SJCRH30 (cell line): ENCODE data around the gene IGSF10. TPM values are rescaled to one million over a fixed set of nuclear protein-coding genes. Genes with fewer than 3 reads are reported as not detected.

Source experiments
- DNase-seq, 2 experiments: peaks; one replicate each; pipeline ENCODE4 v3.0.0-alpha.2; 2015 to 2020
- H3K27ac ChIP-seq: fragments of 250-450 bp; sonication (Bioruptor Pico); 2 replicates; pipeline ENCODE4 v1.5.1; 2020; ENCODE audit warnings: mild to moderate bottlenecking, moderate library complexity
- H3K27me3 ChIP-seq: fragments of 250-450 bp; sonication (Bioruptor Pico); 2 replicates; pipeline ENCODE4 v1.5.1; 2020; ENCODE audit warnings: mild to moderate bottlenecking, moderate library complexity
- H3K36me3 ChIP-seq: fragments of 250-450 bp; sonication (Bioruptor Pico); 2 replicates; pipeline ENCODE4 v1.5.1; 2020; ENCODE audit warnings: mild to moderate bottlenecking, moderate library complexity
- H3K4me1 ChIP-seq: fragments of 250-450 bp; sonication (Bioruptor Pico); 2 replicates; pipeline ENCODE4 v1.5.1; 2020; ENCODE audit warnings: mild to moderate bottlenecking, moderate library complexity
- H3K4me3 ChIP-seq: fragments of 250-450 bp; sonication (Bioruptor Pico); 2 replicates; pipeline ENCODE4 v1.5.1; 2020; ENCODE audit warnings: mild to moderate bottlenecking, moderate library complexity
- H3K9me3 ChIP-seq: fragments of 250-450 bp; sonication (Bioruptor Pico); replicated peaks from 2 replicates; pipeline ENCODE4 v1.5.1; 2020; ENCODE audit warnings: mild to moderate bottlenecking, moderate library complexity
- total RNA-seq: library from RNA; depleted of rRNA; stranded (reverse); fragments of >200 nt; shearing (Covaris generic); gene quantifications from 2 replicates; pipeline ENCODE4 v1.2.3, GENCODE V29; 2014

Gene IGSF10
- total RNA-seq, 1 experiment from 2014 or later: not detected

DNA sequence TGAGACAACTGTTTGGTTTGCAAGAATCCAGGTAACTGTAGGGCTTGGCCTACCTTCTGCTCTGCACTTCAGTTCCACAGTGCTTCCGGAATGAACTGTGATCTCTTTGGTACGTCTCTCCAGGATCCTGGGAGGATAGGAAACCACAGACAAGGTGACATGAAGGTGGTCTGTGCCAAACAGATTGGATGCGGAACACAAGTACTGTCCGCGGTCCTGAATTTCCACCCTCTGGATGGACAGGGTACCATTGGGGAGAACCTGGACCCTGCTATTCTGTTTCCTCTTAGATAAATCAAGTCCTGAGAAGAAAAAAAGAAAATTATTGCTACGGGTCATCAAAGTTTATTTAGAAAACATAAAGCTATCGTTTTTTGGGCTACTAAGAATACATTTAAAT lies 17.3 kb downstream of the IGSF10 start:
- no peaks in the 10 kb centered on the region; the same call in 1 of the 2 replicates for H3K4me1 ChIP-seq
- H3K36me3 ChIP-seq: no peaks in the 10 kb centered on the region
- H3K27ac ChIP-seq: no peak overlapping the region
- H3K9me3 ChIP-seq: no peaks in the 10 kb centered on the region
- H3K27me3 ChIP-seq: no peaks in the 10 kb centered on the region
- H3K4me3 ChIP-seq: no peak overlapping the region
- peak; percentile 26 to 48 for DNase-seq

DNA sequence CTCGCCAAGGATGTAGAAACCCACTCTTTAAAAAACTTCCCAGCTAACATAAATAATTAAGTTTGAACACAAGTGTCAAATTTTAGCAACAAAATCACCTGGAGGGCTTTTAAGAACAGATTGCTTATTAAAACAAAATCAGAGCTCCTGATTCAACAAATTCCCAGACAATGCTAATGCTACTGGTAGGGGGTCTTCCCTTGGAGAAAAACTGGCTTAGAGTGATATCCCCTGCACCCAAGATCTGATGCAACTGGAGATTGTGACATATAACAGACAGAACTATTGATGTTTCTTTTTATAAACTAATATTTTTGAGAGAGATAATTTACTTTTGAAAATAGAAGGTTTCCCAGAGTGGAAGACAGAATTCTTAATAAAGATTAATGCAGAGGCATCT lies 19.9 kb downstream of the IGSF10 start:
- Histone ChIP-seq H3K4me1 (peaks cover 9% of the 10 kb centered on the region), H3K27ac (no peak overlapping the region), H3K36me3 (no peaks in the 10 kb centered on the region), H3K27me3 (no peaks in the 10 kb centered on the region), H3K4me3 (no peak overlapping the region), H3K9me3 (no peaks in the 10 kb centered on the region)
- DNase-seq: no peak

DNA sequence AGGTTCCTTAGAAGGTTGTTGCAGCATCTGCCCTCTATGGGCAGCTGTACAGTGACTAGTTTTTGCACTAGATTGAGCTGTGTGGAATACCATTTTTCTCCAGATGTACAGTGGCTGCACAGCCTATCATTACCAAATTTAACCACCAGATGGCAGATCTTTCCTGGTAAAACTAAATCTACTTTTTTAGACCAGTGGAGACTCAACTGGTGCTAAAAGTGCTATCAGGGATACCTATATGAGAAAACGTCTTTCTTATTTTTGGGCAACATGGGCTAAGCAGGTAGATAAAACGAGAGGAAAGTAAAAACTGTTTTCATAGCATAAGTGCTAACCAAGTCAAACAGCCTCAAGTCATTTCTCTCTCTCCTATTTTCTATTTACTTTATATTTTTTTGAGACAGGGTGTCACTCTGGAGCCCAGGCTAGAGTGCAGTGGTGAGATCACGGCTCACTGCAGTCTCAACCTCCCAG lies 21.2 kb downstream of the IGSF10 start:
- no peak overlapping the region for H3K27ac ChIP-seq
- peak in 1 of 2 experiments; percentile 57 for DNase-seq
- no peaks in the 10 kb centered on the region for H3K9me3 ChIP-seq
- H3K36me3 ChIP-seq: no peaks in the 10 kb centered on the region
- H3K4me3 ChIP-seq: no peak overlapping the region
- no peaks in the 10 kb centered on the region for H3K27me3 ChIP-seq
- H3K4me1 ChIP-seq: peaks cover 9% of the 10 kb centered on the region

GRCh38 chr3:151437906-151438305 lies 23.0 kb downstream of the IGSF10 start:
- Histone ChIP-seq H3K27me3 (no peaks in the 10 kb centered on the region), H3K27ac (no peak overlapping the region), H3K9me3 (no peaks in the 10 kb centered on the region), H3K4me1 (peaks cover 9% of the 10 kb centered on the region), H3K36me3 (no peaks in the 10 kb centered on the region), H3K4me3 (no peak overlapping the region)
- DNase-seq: peak; percentile 11 to 44

GRCh38 chr3:151436675-151437446 lies 24.0 kb downstream of the IGSF10 start:
- Histone ChIP-seq H3K4me3 (no peak overlapping the region), H3K9me3 (no peaks in the 10 kb centered on the region), H3K27me3 (no peaks in the 10 kb centered on the region), H3K27ac (no peak overlapping the region), H3K4me1 (peaks cover 9% of the 10 kb centered on the region), H3K36me3 (no peaks in the 10 kb centered on the region)
- no peak for DNase-seq

DNA sequence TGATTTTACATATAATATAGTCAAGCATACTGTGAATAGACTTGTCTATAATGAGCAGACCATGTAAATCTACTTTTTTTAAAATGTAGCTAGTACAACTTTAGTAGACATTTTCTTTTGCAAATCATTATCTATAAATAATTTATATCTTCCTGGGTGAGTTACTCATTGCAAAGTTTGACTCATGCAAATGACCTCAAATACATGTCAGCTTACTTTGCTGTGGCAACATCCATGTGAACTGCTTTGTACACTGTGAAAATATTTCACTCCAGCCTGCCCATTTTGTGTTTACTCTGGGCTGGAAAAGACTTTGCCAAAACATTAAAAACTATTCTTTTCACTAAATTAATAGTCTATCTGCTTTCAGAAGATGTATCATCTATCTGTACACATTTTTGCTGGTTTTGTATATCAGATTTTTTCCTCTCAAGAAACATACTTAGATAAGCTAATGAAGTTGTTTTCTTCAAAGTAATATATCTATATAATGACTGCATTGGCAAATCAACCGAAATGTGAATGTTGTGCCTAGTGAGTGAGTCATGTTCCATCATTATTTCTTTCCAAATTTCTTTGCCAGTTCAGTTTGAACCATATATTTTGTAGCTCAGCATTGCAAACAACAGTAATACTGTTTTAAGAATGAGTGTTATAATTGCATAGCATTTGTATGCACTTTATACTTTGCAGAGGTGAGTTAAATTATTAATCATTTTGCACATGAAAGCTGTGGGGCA lies 26.5 kb downstream of the IGSF10 start:
- Histone ChIP-seq H3K9me3 (no peaks in the 10 kb centered on the region), H3K4me3 (no peak overlapping the region), H3K27me3 (no peaks in the 10 kb centered on the region), H3K4me1 (peaks cover 9% of the 10 kb centered on the region), H3K36me3 (no peaks in the 10 kb centered on the region), H3K27ac (no peak overlapping the region)
- no peak for DNase-seq

DNA sequence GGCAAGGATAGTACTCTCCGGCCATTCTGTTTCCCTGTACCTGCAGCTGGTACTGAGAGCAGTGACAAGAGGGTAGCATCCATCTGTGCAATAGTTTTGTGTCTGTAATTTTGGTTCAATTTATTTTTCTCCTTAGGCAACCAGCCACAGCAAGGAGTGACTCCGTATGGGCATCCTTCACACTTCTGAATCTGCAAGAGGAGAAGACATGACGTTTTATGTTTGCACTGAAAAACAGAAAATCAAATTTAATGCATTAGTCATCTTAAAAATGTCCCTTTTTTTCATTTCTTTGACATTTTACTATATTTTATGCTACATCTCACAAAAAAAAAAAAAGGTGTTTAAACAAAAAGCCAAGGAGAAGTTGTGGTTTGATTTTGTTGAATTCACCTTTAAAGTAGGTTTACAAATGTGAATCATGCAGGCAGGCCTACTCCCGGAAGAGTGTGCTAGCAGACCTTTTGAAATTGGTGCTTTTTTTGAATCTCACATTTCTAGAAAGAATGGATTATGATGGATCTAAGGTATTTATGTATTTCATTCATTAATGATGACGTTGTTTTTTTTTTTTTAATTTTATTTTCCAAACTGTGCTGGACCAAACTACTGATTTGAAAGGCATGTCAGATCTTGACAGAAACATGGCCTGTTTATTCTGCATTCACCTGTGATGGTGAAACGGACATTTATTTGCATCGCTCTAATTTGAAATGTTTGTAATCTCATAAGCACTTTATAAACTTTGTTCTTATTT lies 28.1 kb downstream of the IGSF10 start:
- DNase-seq: no peak
- Histone ChIP-seq H3K4me3 (no peak overlapping the region), H3K36me3 (no peaks in the 10 kb centered on the region), H3K9me3 (no peaks in the 10 kb centered on the region), H3K27me3 (no peaks in the 10 kb centered on the region), H3K27ac (no peak overlapping the region), H3K4me1 (peaks cover 3% of the 10 kb centered on the region)

GRCh38 chr3:151431940-151432339 lies 28.9 kb downstream of the IGSF10 start:
- H3K27ac ChIP-seq: no peak overlapping the region
- no peaks in the 10 kb centered on the region for H3K9me3 ChIP-seq
- no peaks in the 10 kb centered on the region for H3K36me3 ChIP-seq
- no peak overlapping the region for H3K4me3 ChIP-seq
- no peaks in the 10 kb centered on the region for H3K27me3 ChIP-seq
- DNase-seq: no peak
- no peaks in the 10 kb centered on the region for H3K4me1 ChIP-seq

DNA sequence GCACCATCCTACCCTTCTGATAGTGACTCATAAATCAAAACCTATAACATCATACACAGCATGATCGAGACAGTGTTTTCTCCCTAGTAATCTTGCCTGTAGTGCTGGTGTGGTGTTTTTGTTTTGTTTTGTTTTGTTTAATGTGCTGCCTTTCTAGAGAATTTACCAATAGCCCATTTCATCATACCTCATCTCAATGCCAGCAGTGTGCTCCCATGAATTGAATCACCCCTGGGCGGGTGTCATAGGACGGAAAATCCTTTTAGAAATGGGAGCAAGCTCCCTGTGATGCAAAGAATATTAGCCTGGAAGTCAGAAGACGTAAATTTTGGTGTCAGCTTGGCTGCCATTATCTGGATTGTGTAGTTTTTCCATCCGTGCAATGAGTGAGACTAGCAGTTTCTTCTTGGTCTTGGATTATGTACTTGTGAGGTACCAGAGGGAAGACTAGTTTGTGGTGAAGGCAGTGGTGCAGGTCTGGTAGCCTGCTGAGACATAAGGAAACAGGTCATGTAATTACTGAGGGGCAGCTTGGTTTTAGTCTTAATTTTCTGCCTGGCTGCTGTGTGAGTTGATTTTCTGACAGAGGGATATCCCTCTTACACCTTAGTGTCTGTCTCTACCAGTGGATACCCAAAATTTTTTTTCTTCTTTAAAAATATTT lies 29.9 kb downstream of the IGSF10 start:
- DNase-seq: no peak
- Histone ChIP-seq H3K36me3 (no peaks in the 10 kb centered on the region), H3K4me1 (no peaks in the 10 kb centered on the region), H3K27me3 (no peaks in the 10 kb centered on the region), H3K9me3 (no peaks in the 10 kb centered on the region), H3K27ac (no peak overlapping the region), H3K4me3 (no peak overlapping the region)

- H3K4me1 ChIP-seq: no peaks in the 10 kb centered on the region
- no peaks in the 10 kb centered on the region for H3K27me3 ChIP-seq
- no peaks in the 10 kb centered on the region for H3K9me3 ChIP-seq
- H3K4me3 ChIP-seq: no peak overlapping the region
- H3K27ac ChIP-seq: no peak overlapping the region
- no peak for DNase-seq
- no peaks in the 10 kb centered on the region for H3K36me3 ChIP-seq
These were observed 32.5 kb downstream of the IGSF10 start for GRCh38 chr3:151428386-151428785.

- Histone ChIP-seq H3K4me3 (no peak overlapping the region), H3K9me3 (no peaks in the 10 kb centered on the region), H3K27me3 (no peaks in the 10 kb centered on the region), H3K4me1 (no peaks in the 10 kb centered on the region), H3K27ac (no peak overlapping the region), H3K36me3 (no peaks in the 10 kb centered on the region)
- no peak for DNase-seq
These were observed 34.6 kb downstream of the IGSF10 start for GRCh38 chr3:151426341-151426657.

DNA sequence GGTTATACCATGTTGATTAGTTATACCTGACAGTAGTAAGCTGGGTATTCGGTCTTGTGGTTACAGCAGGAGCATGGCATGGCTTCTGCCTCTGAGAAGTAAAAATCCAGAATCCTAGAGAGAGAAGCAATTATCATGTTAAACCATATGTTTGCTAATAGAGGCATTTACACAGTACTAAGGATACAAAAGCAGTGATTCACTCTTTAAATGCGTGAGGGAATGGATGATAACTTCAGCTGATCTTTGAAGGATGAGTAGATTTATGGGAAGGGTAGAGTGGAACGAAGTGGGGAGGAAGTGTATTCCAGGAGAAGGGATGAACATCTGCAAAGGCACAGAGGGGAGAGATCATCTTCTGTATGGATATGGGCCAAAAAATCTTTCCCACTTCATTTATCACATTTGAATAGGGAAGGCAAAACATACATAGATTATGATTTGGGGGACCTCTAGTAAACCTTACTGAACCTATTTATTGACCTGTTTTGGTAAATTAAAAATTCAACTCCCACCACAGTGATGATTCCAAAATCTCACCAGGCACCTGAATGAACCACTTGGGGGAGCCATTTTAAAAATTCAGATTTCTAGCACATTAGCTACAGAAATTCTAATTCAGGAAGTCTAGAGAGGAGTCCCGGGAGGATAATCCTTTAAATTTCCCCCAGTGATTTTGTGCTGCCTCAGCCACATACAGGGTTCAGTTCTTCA lies 35.1 kb downstream of the IGSF10 start:
- Histone ChIP-seq H3K9me3 (no peaks in the 10 kb centered on the region), H3K27me3 (no peaks in the 10 kb centered on the region), H3K36me3 (no peaks in the 10 kb centered on the region), H3K4me1 (no peaks in the 10 kb centered on the region), H3K4me3 (no peak overlapping the region), H3K27ac (no peak overlapping the region)
- no peak for DNase-seq

GRCh38 chr3:151423091-151423490 lies 37.8 kb downstream of the IGSF10 start:
- H3K36me3 ChIP-seq: no peaks in the 10 kb centered on the region
- H3K27ac ChIP-seq: no peak overlapping the region
- DNase-seq: no peak
- H3K27me3 ChIP-seq: no peaks in the 10 kb centered on the region
- no peaks in the 10 kb centered on the region for H3K9me3 ChIP-seq
- no peak overlapping the region for H3K4me3 ChIP-seq
- no peaks in the 10 kb centered on the region for H3K4me1 ChIP-seq

DNA sequence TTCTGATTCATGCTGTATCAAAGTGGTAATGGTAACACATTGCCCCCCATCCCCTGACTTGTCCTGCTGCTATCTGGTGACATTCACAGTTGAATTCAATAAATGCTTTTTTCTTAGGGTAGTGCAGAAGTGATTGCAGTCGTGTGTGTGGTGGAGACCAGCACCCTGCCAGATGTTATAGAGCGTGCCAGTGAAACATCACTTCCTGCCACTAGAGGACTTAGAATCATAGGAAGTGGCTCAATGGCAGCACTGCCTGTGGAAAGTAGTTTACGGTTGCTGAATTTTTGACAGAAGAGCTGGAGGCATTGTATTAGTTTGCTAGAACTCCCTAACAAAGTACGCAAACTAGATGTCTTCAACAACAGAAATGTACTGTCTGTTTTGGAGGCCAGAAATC lies 38.9 kb downstream of the IGSF10 start:
- no peak for DNase-seq
- Histone ChIP-seq H3K4me1 (no peaks in the 10 kb centered on the region), H3K36me3 (no peaks in the 10 kb centered on the region), H3K27ac (no peak overlapping the region), H3K9me3 (no peaks in the 10 kb centered on the region), H3K4me3 (no peak overlapping the region), H3K27me3 (no peaks in the 10 kb centered on the region)
